Panc1 (cell line): ENCODE data around the gene SAMD4A.

Experiments
- CTCF ChIP-seq: fragments of 450-650 bp; IDR thresholded peaks from 2 replicates; pipeline ENCODE4 v1.5.1; 2017; ENCODE audit warnings: mild to moderate bottlenecking
- POLR2AphosphoS5 ChIP-seq: IDR thresholded peaks from 2 replicates; pipeline ENCODE4 v1.6.1; 2012; ENCODE audit warnings: mild to moderate bottlenecking, low read depth, low read length, moderate library complexity
- REST ChIP-seq, 2 experiments: IDR thresholded peaks; 2 replicates each; pipeline ENCODE4 v1.6.1; 2011 to 2012; ENCODE audit warnings: low read depth in 2 of 2, control low read depth in 1 of 2, low read length in 1 of 2, mild to moderate bottlenecking in 1 of 2, moderate library complexity in 1 of 2; ENCODE audit not compliant: insufficient read depth in 1 of 2

DNA sequence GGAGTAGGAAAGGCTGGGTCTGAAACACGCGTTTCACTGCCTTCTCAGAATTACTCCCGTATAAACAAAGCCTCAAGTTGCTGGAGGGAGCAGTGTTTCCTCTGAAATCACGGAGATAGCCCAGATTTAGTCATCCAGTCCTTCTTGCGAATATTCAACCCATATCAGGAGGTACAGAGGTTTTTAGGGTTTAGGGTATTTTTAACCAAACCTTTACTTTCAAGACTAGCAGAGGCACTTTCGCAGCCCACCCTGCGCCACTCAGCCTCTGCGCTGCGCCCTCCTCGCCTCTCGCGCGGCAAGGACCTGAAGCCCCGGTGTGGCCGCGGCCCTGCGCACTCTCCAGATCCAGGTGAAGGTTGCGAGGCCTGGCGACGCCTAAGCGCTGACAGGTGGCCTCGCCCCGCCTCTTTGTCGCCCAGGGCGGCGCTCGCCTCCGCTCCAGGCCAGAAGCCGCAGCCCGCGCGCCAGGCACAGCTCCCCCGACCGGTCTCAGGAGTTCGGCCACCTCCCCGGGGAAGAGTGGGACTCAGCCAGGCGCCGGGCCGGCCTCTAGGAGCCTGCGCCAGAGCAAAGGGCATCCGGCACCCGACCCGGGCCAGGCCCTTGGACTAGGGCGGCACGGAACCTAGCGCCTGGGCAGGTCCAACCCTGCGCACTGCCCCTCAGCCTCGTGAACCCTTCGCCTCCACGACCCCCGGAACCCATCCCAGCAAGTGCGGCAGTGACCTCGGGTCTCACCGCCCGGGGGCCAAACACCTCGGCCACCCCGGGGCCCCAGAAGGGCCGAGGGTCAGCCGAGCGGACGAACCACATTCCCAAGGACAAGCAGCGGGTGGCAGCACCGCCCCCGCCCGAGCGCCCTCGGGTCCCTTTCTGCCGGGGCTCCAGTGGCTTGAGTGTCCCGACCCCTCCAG, 1.8 kb upstream of the SAMD4A start:
- TF ChIP-seq CTCF (peak; percentile 45), POLR2AphosphoS5 (no peak), REST (IDR thresholded peaks at IDR 0.05; ENCODE audit: insufficient read depth in 1 of 2, low read depth in 2 of 2, low read length in 1 of 2) (no peak)
